ENCODE results near the gene NHSL1.

NHSL1 gene

GRCh38 chr6:138498629-138499302 is 528 bp downstream of the NHSL1 start:
- no peak for DNase-seq (ENCODE audit: low spot score)

GRCh38 chr6:138497286-138497685 is 2.0 kb downstream of the NHSL1 start:
- no peak for DNase-seq (ENCODE audit: low spot score)

- DNase-seq (ENCODE audit: low spot score): no peak
Measured at GRCh38 chr6:138494312-138494711, 5.0 kb downstream of the NHSL1 start.

GRCh38 chr6:138493413-138493812 is 5.9 kb downstream of the NHSL1 start:
- DNase-seq (ENCODE audit: low spot score): no peak

- DNase-seq (ENCODE audit: low spot score): no peak
Measured at GRCh38 chr6:138492871-138493270, 6.4 kb downstream of the NHSL1 start.

GRCh38 chr6:138492113-138492512 is 7.2 kb downstream of the NHSL1 start:
- DNase-seq (ENCODE audit: low spot score): no peak

GRCh38 chr6:138491017-138491416 is 8.3 kb downstream of the NHSL1 start:
- no peak for DNase-seq (ENCODE audit: low spot score)

GRCh38 chr6:138489846-138490245 is 9.4 kb downstream of the NHSL1 start:
- DNase-seq (ENCODE audit: low spot score): no peak

GRCh38 chr6:138487102-138487604 is 12.1 kb downstream of the NHSL1 start:
- no peak for DNase-seq (ENCODE audit: low spot score)

- DNase-seq (ENCODE audit: low spot score): no peak
Measured at GRCh38 chr6:138486249-138487101, 12.8 kb downstream of the NHSL1 start.

- DNase-seq (ENCODE audit: low spot score): no peak
Measured at GRCh38 chr6:138485586-138486248, 13.6 kb downstream of the NHSL1 start.

- DNase-seq (ENCODE audit: low spot score): no peak
Measured at GRCh38 chr6:138485005-138485545, 14.2 kb downstream of the NHSL1 start.

GRCh38 chr6:138484018-138484731 is 15.1 kb downstream of the NHSL1 start:
- DNase-seq (ENCODE audit: low spot score): no peak

GRCh38 chr6:138482816-138483215 is 16.5 kb downstream of the NHSL1 start:
- no peak for DNase-seq (ENCODE audit: low spot score)

- no peak for DNase-seq (ENCODE audit: low spot score)
Measured at GRCh38 chr6:138480279-138480949, 18.9 kb downstream of the NHSL1 start.

- DNase-seq (ENCODE audit: low spot score): no peak
Measured at GRCh38 chr6:138477913-138478539, 21.3 kb downstream of the NHSL1 start.

- no peak for DNase-seq (ENCODE audit: low spot score)
Measured at GRCh38 chr6:138476116-138476515, 23.2 kb downstream of the NHSL1 start.

GRCh38 chr6:138473144-138473543 is 26.1 kb downstream of the NHSL1 start:
- DNase-seq (ENCODE audit: low spot score): no peak

GRCh38 chr6:138468320-138469015 is 30.8 kb downstream of the NHSL1 start:
- no peak for DNase-seq (ENCODE audit: low spot score)

GRCh38 chr6:138467901-138468300 is 31.4 kb downstream of the NHSL1 start:
- no peak for DNase-seq (ENCODE audit: low spot score)
